ENCODE results near the gene CFAP90. TPM values are rescaled to one million over a fixed set of nuclear protein-coding genes. Genes with fewer than 3 reads are reported as not detected.

CFAP90 gene
- total RNA-seq, 1 donor = not detected

DNA sequence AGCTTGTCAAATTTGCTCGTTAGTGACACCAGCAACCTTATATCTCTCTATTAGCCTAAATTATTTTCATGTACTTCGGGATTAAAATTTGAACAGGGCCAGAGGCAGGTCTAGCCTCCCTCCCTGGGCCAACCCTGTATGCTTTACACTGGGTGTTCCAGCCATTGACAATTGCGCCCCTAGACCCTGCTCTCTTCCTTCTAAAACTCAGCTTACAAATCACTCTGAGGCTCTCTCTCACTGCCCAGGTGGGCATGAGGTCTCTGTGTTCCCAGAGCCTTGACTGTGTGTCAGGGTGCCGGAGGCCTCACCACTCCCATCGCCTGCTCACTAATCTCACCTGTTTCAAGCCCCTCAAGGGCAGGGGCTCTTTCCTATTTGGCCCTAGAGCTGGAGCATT is 6.4 kb upstream of the CFAP90 start:
- no peak overlapping the region for H3K4me3 ChIP-seq (ENCODE audit: low read depth, low read length)
- TF ChIP-seq, protein P1, sequence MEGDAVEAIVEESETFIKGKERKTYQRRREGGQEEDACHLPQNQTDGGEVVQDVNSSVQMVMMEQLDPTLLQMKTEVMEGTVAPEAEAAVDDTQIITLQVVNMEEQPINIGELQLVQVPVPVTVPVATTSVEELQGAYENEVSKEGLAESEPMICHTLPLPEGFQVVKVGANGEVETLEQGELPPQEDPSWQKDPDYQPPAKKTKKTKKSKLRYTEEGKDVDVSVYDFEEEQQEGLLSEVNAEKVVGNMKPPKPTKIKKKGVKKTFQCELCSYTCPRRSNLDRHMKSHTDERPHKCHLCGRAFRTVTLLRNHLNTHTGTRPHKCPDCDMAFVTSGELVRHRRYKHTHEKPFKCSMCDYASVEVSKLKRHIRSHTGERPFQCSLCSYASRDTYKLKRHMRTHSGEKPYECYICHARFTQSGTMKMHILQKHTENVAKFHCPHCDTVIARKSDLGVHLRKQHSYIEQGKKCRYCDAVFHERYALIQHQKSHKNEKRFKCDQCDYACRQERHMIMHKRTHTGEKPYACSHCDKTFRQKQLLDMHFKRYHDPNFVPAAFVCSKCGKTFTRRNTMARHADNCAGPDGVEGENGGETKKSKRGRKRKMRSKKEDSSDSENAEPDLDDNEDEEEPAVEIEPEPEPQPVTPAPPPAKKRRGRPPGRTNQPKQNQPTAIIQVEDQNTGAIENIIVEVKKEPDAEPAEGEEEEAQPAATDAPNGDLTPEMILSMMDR (IDR thresholded peaks at IDR 0.05; ENCODE audit: insufficient read depth, low read length) = no peak
- DNase-seq (ENCODE audit: low read depth) = no peak

DNA sequence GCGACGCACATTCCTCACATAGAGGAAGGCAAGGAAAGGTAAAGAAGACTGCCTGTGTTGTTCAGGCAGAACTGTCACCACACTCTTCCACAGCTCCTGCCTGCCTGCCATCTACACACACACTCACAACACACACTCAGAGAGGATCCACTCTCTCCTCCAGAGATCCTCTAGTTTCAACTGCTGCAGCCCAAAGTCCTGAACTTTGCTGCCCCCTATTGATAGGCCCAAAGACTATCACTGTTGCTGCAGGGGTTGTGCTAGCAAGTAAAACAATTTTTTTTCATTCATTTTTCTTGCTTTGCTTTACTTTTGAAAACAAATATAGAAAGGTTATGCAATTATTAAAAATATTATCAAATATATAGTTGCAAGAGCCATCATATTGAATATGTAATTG is 5.9 kb upstream of the CFAP90 start:
- TF ChIP-seq, protein P1 (IDR thresholded peaks at IDR 0.05; ENCODE audit: insufficient read depth, low read length) = peak; percentile 66
- peak; percentile 40 for DNase-seq (ENCODE audit: low read depth)
- no peak overlapping the region for H3K4me3 ChIP-seq (ENCODE audit: low read depth, low read length)

DNA sequence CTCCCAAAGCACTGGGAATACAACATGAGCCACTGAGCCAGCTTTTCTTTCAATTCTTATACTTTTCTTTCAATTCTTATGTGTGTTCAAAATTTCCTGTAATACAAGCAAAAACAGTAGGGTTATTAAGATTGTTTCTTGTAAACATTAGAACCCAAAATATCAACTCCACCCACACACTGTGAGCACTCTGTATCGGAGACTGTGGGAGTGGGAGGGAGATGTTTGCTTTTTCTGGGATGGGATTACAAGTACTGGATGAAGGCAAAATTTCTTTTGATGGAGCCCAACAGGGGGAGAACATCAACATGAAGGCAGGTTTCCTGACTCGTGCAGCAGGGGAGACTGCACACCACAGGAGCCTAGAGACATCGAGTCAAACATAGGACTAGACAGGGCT is 4.7 kb upstream of the CFAP90 start:
- H3K4me3 ChIP-seq (ENCODE audit: low read depth, low read length) = no peak overlapping the region
- TF ChIP-seq, protein P1 (IDR thresholded peaks at IDR 0.05; ENCODE audit: insufficient read depth, low read length) = no peak
- no peak for DNase-seq (ENCODE audit: low read depth)

DNA sequence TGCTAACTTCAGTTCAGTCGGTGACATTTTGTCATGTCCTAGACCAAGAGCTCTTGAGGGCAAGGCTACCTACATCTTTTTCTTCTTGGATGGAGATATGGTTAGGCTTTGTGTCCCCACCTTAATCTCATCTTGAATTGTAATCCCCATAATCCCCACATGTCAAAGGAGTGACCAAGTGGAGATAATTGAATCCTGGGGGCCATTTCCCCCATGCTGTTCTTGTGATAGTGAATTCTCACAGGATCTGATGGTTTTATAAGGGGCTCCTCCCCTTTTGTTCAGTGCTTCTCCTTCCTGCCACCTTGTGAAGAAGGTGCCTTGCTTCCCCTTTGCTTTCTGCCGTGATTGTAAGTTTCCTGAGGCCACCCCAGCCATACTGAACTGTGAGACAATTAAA is 2.1 kb upstream of the CFAP90 start:
- DNase-seq (ENCODE audit: low read depth) = no peak
- H3K4me3 ChIP-seq (ENCODE audit: low read depth, low read length) = no peak overlapping the region
- TF ChIP-seq, protein P1 (IDR thresholded peaks at IDR 0.05; ENCODE audit: insufficient read depth, low read length) = no peak

DNA sequence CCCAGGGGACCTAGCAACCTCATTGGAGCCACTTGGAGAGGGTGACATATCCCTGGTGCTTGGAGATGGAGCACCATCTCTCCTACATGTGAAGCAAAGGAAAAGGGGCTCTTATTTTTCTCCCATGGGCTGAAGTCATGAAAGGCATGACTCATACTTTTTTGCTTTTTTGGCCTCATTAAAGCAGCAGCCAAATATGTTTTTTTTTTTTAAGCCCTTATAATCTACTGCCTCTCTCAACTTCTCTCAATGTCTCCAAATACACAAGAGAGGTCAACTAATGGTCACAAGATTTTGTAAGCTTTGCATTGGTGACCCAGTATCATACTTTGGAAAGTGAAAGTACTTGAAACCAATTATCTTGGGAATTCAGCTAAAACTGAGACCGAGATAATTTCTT is 1.6 kb upstream of the CFAP90 start:
- H3K4me3 ChIP-seq (ENCODE audit: low read depth, low read length) = no peak overlapping the region
- TF ChIP-seq, protein P1 (IDR thresholded peaks at IDR 0.05; ENCODE audit: insufficient read depth, low read length) = no peak

DNA sequence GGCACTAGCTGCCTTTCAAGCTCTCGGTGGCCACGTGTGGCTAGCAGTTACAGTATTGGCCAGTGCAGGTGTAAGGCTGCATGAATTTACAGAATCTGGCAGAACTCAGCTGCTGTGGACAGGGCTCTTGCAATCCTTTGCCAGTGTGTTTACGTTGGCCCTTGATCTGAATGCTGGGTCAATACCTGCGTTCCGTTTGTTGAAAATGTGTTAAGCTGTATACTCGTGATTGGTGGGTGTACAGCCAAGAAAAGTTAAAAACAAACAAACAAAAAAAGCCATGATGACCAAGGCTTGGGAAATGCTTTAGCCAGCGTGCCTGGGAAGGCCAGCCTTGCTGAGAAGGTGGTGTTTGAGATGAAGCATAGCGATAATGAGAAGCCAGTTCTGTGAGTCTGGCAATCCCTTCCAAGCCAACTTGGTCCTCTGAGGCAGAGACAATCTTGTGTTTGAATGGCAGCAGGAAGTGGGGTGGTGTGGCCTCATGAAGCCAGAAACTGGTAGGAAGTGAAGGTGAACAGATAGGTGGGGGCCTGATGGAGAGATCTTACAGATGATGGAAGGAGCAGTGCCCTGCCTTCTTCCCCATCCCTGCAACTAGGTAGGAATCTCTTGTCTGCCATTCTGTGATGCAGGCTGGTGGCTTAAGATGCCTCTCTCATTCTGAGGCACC is 820 bp upstream of the CFAP90 start:
- DNase-seq (ENCODE audit: low read depth) = no peak
- no peak overlapping the region for H3K4me3 ChIP-seq (ENCODE audit: low read depth, low read length)
- TF ChIP-seq, protein P1 (IDR thresholded peaks at IDR 0.05; ENCODE audit: insufficient read depth, low read length) = no peak

More for the DNA sequence above, 1.6 kb upstream of the CFAP90 start:
- peak; percentile 36 for DNase-seq (ENCODE audit: low read depth)

DNA sequence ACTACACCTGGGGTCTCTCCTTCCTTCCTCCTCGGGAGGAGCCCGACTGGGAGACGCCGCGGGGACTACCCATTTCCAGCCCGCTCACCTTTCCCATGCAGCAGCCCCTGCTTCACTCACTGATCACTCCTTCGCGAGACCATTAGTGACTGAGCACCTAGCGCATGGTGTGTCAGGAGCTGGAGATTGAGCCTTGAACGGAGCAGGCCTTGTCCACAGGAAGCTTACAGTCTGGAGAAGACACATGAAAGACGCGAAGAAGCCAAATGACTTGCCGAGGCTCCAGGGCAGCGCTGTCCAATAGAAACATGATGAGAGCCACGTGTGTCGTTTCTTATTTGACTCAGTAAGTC is 283 bp upstream of the CFAP90 start:
- H3K4me3 ChIP-seq (ENCODE audit: low read depth, low read length) = no peak overlapping the region
- TF ChIP-seq, protein P1 (IDR thresholded peaks at IDR 0.05; ENCODE audit: insufficient read depth, low read length) = no peak
- no peak for DNase-seq (ENCODE audit: low read depth)
